Sigmoid colon (tissue), 4 donors: ENCODE data around the gene TMEM220.

ENCODE experiments used
- CTCF ChIP-seq, 4 experiments: fragments of 450-650 bp in 3 of 4; fragments of 200-600 bp in 1 of 4; IDR thresholded peaks; one replicate each; pipeline ENCODE4 v1.5.1; 2016 to 2019; ENCODE audit warnings: antibody characterized with exemption in 4 of 4, mild to moderate bottlenecking in 3 of 4, moderate library complexity in 2 of 4
- EP300 ChIP-seq, 4 donors: sonication (generic); formaldehyde crosslinking; IDR thresholded peaks; one replicate each; pipeline ENCODE4 v1.6.1; 2017; ENCODE audit warnings: antibody characterized with exemption in 4 of 4
- POLR2A ChIP-seq, 2 donors: fragments of 450-650 bp; IDR thresholded peaks; one replicate each; pipeline ENCODE4 v1.6.1; 2016; ENCODE audit warnings: antibody characterized with exemption in 2 of 2, mild to moderate bottlenecking in 2 of 2, moderate library complexity in 2 of 2

GRCh38 chr17:10733666-10734065, 3.8 kb upstream of the TMEM220 start:
- TF ChIP-seq POLR2A (IDR thresholded peaks at IDR 0.05): no peak
- no peak for TF ChIP-seq CTCF (IDR thresholded peaks at IDR 0.05)
- TF ChIP-seq EP300 (IDR thresholded peaks at IDR 0.05): no peak
